Osteoblast (primary cell): ENCODE measurements around the gene ANO4. TPM values are rescaled to one million over a fixed set of nuclear protein-coding genes. Genes with fewer than 3 reads are reported as not detected.

ENCODE experiments used
- DNase-seq: peaks from one replicate; pipeline ENCODE4 v3.0.0; 2011; ENCODE audit warnings: low spot score, mixed read lengths; ENCODE audit not compliant: insufficient read length; ENCODE audit errors: missing footprints
- H2AFZ ChIP-seq: 2 replicates; pipeline ENCODE4 v1.6.0; 2011; ENCODE audit warnings: mild to moderate bottlenecking, low read length
- H3K27ac ChIP-seq: 2 replicates; pipeline ENCODE4 v1.5.1; 2011; ENCODE audit warnings: mild to moderate bottlenecking, low read depth, low read length, moderate library complexity
- H3K27me3 ChIP-seq: 2 replicates; pipeline ENCODE4 v1.6.0; 2012; ENCODE audit warnings: mild to moderate bottlenecking, control low read depth, inconsistent platforms, low read length, moderate library complexity; ENCODE audit not compliant: insufficient read depth
- H3K36me3 ChIP-seq: 2 replicates; pipeline ENCODE4 v1.5.1; 2011; ENCODE audit warnings: mild to moderate bottlenecking, low read length, control low read depth, moderate library complexity; ENCODE audit not compliant: insufficient read depth
- H3K4me1 ChIP-seq: 2 replicates; pipeline ENCODE4 v1.5.1; 2011; ENCODE audit warnings: mild to moderate bottlenecking, low read length, control low read depth, moderate library complexity; ENCODE audit not compliant: insufficient read depth
- H3K4me2 ChIP-seq: 2 replicates; pipeline ENCODE4 v1.6.0; 2011; ENCODE audit warnings: mild to moderate bottlenecking, low read length; ENCODE audit not compliant: insufficient read depth
- H3K4me3 ChIP-seq: fragments of 200-600 bp; sonication (generic); 3 replicates; pipeline ENCODE4 v1.5.1; 2012; ENCODE audit warnings: mild to moderate bottlenecking, low read length, inconsistent platforms; ENCODE audit not compliant: insufficient read depth
- H3K79me2 ChIP-seq: 2 replicates; pipeline ENCODE4 v1.6.0; 2012; ENCODE audit warnings: mild to moderate bottlenecking, low read length, control low read depth, inconsistent platforms; ENCODE audit not compliant: insufficient read depth
- H3K9me3 ChIP-seq: 2 replicates; pipeline ENCODE4 v1.5.1; 2011; ENCODE audit warnings: low read depth, low read length, control low read depth
- H4K20me1 ChIP-seq: 2 replicates; pipeline ENCODE4 v1.6.0; 2012; ENCODE audit warnings: mild to moderate bottlenecking, low read length, control low read depth; ENCODE audit not compliant: insufficient read depth
- total RNA-seq: library from RNA; depleted of rRNA; stranded (reverse); fragments of >200 nt; gene quantifications from 2 replicates; pipeline ENCODE4 v1.2.3, GENCODE V29; 2012
- TF ChIP-seq, protein P1 (sequence below): IDR thresholded peaks from 2 replicates; pipeline ENCODE4 v1.5.1; 2011; ENCODE audit warnings: mild to moderate bottlenecking, low read depth, low read length, moderate library complexity; ENCODE audit errors: extremely low read depth

Gene ANO4
- total RNA-seq, 1 donor: not detected

DNA sequence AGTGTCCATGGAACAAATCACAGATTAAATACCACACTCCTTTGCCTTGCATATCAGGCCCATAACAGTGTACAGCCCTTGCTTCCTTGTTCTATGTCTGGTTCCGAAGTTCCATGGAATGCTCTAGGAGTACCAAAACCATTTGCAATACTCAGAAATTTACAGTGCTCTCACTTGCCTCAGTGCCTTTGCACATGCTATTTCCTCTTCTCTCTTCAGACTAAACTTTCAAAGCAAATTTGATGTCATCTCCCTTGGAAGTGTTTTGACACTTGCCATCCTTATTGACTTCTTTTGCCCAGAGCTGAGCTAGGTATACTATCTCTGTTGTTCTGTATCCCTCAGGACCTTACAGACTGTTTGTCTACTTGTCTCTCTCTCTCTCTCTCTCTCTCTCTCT is 6.1 kb downstream of the ANO4 start:
- Histone ChIP-seq H4K20me1 (no peaks in the 10 kb centered on the region), H2AFZ (no peak overlapping the region), H3K79me2 (no peaks in the 10 kb centered on the region), H3K27me3 (no peaks in the 10 kb centered on the region), H3K4me1 (no peaks in the 10 kb centered on the region), H3K4me2 (no peak overlapping the region), H3K36me3 (no peaks in the 10 kb centered on the region), H3K9me3 (no peaks in the 10 kb centered on the region), H3K27ac (no peak overlapping the region), H3K4me3 (no peak overlapping the region)
- TF ChIP-seq, protein P1, sequence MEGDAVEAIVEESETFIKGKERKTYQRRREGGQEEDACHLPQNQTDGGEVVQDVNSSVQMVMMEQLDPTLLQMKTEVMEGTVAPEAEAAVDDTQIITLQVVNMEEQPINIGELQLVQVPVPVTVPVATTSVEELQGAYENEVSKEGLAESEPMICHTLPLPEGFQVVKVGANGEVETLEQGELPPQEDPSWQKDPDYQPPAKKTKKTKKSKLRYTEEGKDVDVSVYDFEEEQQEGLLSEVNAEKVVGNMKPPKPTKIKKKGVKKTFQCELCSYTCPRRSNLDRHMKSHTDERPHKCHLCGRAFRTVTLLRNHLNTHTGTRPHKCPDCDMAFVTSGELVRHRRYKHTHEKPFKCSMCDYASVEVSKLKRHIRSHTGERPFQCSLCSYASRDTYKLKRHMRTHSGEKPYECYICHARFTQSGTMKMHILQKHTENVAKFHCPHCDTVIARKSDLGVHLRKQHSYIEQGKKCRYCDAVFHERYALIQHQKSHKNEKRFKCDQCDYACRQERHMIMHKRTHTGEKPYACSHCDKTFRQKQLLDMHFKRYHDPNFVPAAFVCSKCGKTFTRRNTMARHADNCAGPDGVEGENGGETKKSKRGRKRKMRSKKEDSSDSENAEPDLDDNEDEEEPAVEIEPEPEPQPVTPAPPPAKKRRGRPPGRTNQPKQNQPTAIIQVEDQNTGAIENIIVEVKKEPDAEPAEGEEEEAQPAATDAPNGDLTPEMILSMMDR: no peak
- no peak for DNase-seq

DNA sequence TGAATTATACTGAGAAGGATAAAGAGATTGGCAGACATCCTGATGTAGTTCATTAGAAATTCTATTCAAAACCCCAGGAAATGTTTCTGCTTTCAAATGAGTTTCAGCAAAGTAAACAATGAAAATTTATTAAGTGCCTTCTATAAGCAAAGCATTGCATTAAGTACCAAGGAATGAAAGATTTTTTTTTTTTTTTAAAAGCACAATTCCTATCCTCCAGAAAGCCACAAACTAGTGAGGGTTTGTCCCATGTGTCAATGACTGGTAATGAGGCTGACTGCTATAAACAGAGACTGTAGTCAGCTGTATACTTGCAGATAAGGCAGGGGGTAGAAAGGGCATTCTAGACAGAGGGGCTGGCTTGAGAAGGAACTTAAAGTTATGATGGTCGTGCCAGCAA is 6.7 kb downstream of the ANO4 start:
- no peaks in the 10 kb centered on the region for H3K4me1 ChIP-seq
- no peak overlapping the region for H3K27ac ChIP-seq
- H3K4me2 ChIP-seq: no peak overlapping the region
- no peaks in the 10 kb centered on the region for H3K36me3 ChIP-seq
- H3K79me2 ChIP-seq: no peaks in the 10 kb centered on the region
- no peaks in the 10 kb centered on the region for H3K27me3 ChIP-seq
- no peak for DNase-seq
- H3K4me3 ChIP-seq: no peak overlapping the region
- no peak overlapping the region for H2AFZ ChIP-seq
- TF ChIP-seq, protein P1: no peak
- no peaks in the 10 kb centered on the region for H4K20me1 ChIP-seq
- H3K9me3 ChIP-seq: no peaks in the 10 kb centered on the region

DNA sequence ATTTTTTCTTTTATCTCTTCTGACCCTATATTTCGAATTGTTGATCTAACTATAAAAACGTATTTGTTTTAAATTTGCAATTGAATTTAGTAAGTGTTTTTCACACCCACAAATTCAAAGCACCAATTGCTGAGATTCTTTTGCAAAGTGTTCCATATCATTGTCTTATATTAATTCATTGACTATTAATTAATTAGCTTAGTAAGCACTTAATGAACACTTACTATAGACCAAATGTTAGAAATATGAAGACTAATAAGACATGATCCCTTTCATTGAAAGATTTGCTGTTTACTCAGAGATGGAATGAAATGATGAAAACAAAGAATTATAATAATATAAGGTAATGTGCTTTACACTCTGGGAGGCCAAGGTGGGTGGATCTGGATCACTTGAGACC is 14.2 kb downstream of the ANO4 start:
- Histone ChIP-seq H4K20me1 (no peaks in the 10 kb centered on the region), H3K4me1 (no peaks in the 10 kb centered on the region), H3K9me3 (no peaks in the 10 kb centered on the region), H3K36me3 (no peaks in the 10 kb centered on the region), H2AFZ (no peak overlapping the region), H3K4me3 (no peak overlapping the region), H3K27ac (no peak overlapping the region), H3K79me2 (no peaks in the 10 kb centered on the region), H3K27me3 (no peaks in the 10 kb centered on the region), H3K4me2 (no peak overlapping the region)
- no peak for DNase-seq
- TF ChIP-seq, protein P1: no peak

DNA sequence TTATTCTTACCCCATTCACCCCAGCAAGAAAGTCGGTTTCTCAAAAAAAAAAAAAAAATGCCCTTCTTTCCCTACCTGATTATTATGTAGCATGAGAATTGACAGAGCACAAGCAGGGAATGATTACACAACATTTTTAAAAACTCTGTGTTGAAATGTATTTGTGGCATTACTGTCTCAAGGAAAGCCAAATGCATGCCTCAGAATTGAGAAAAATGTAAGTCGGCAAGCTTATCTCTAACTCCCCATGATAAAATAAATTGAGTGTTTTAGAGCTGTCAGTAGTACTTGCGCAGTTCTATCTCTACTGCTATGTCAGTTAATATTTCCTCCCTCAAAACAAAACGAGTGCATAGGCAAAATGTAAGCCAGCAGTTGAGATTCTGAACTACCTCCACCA is 25.7 kb downstream of the ANO4 start:
- no peaks in the 10 kb centered on the region for H4K20me1 ChIP-seq
- H3K79me2 ChIP-seq: no peaks in the 10 kb centered on the region
- no peak overlapping the region for H3K4me3 ChIP-seq
- DNase-seq: no peak
- no peaks in the 10 kb centered on the region for H3K27me3 ChIP-seq
- H2AFZ ChIP-seq: no peak overlapping the region
- no peak overlapping the region for H3K27ac ChIP-seq
- H3K9me3 ChIP-seq: no peaks in the 10 kb centered on the region
- H3K4me2 ChIP-seq: no peak overlapping the region
- H3K36me3 ChIP-seq: no peaks in the 10 kb centered on the region
- TF ChIP-seq, protein P1: no peak
- no peaks in the 10 kb centered on the region for H3K4me1 ChIP-seq
